K562 (cell line): ENCODE data around the gene SPAG4. TPM values are rescaled to one million over a fixed set of nuclear protein-coding genes. Genes with fewer than 3 reads are reported as not detected.

Experiments
- ARHGAP35 ChIP-seq: fragments of 450-650 bp; IDR thresholded peaks from 2 replicates; pipeline ENCODE4 v1.6.1; 2018; ENCODE audit not compliant: partially characterized antibody
- ATF7 ChIP-seq: fragments of 450-650 bp; IDR thresholded peaks from 2 replicates; pipeline ENCODE4 v1.7.1; 2014; ENCODE audit warnings: mild to moderate bottlenecking, moderate library complexity
- BCOR ChIP-seq: fragments of 450-650 bp; IDR thresholded peaks from 2 replicates; pipeline ENCODE4 v1.6.1; 2016
- CBX3 ChIP-seq, 2 experiments: IDR thresholded peaks; 1 replicate in 1 of 2; 2 replicates in 1 of 2; pipeline ENCODE4 v1.6.1; 2012; ENCODE audit warnings: inconsistent platforms in 2 of 2, low read length in 2 of 2, borderline replicate concordance in 1 of 2, control low read depth in 1 of 2
- CEBPB ChIP-seq: fragments of 450-650 bp; IDR thresholded peaks from 2 replicates; pipeline ENCODE4 v1.6.1; 2016; ENCODE audit warnings: missing genetic modification characterization, missing compliant biosample characterization
- FOXA3 ChIP-seq, 2 experiments: fragments of 450-650 bp in 1 of 2; sonication (generic) in 1 of 2; formaldehyde crosslinking; IDR thresholded peaks in 1 of 2; conservative IDR thresholded peaks in 1 of 2; 2 replicates each; pipeline versions ENCODE4 v1.4.0 to v1.8.0; 2020 to 2022; ENCODE audit warnings: mild to moderate bottlenecking in 2 of 2, missing genetic modification reagents in 1 of 2
- KHSRP ChIP-seq: fragments of 450-650 bp; IDR thresholded peaks from 2 replicates; pipeline ENCODE4 v1.6.1; 2017
- L3MBTL2 ChIP-seq: fragments of 450-650 bp; IDR thresholded peaks from 2 replicates; pipeline ENCODE4 v1.6.1; 2016; ENCODE audit warnings: mild to moderate bottlenecking, moderate library complexity
- MEF2D ChIP-seq: conservative IDR thresholded peaks from 2 replicates; pipeline ENCODE4 v1.6.1; 2016; ENCODE audit warnings: low read depth, missing genetic modification characterization, missing compliant biosample characterization
- MTA1 ChIP-seq: fragments of 450-650 bp; IDR thresholded peaks from 2 replicates; pipeline ENCODE4 v1.6.1; 2017; ENCODE audit warnings: borderline replicate concordance
- NFYB ChIP-seq: IDR thresholded peaks from 2 replicates; pipeline ENCODE4 v1.6.1; 2011; ENCODE audit warnings: mild to moderate bottlenecking, moderate library complexity; ENCODE audit not compliant: insufficient read length; ENCODE audit errors: extremely low read depth
- PHF20 ChIP-seq: fragments of 450-650 bp; IDR thresholded peaks from 2 replicates; pipeline ENCODE4 v1.6.1; 2018; ENCODE audit not compliant: partially characterized antibody
- POLR3G ChIP-seq: IDR thresholded peaks from 2 replicates; pipeline ENCODE4 v1.6.1; 2011; ENCODE audit not compliant: insufficient read length, insufficient replicate concordance; ENCODE audit errors: extremely low read depth
- SMAD3 ChIP-seq: fragments of 450-650 bp; formaldehyde crosslinking; conservative IDR thresholded peaks from 2 replicates; pipeline ENCODE4 v1.4.0; 2020; ENCODE audit warnings: mild to moderate bottlenecking
- TGIF2 ChIP-seq: sonication (generic); formaldehyde crosslinking; IDR thresholded peaks from 2 replicates; pipeline ENCODE4 v1.8.1; 2022; ENCODE audit warnings: mild to moderate bottlenecking, missing genetic modification reagents, moderate library complexity
- TRIM24 ChIP-seq, 2 experiments: fragments of 450-650 bp; IDR thresholded peaks; 2 replicates each; pipeline ENCODE4 v1.6.1; 2016
- ZNF239 ChIP-seq: fragments of 250-450 bp; sonication (Bioruptor Pico); IDR thresholded peaks from 2 replicates; pipeline ENCODE4 v1.4.0; 2020; ENCODE audit warnings: mild to moderate bottlenecking
- ZNF395 ChIP-seq: fragments of 200-800 bp; sonication (Bioruptor generic); IDR thresholded peaks from 2 replicates; pipeline ENCODE4 v1.6.1; 2017; ENCODE audit warnings: missing genetic modification characterization, missing compliant biosample characterization
- ZNF780A ChIP-seq: fragments of 250-450 bp; sonication (Bioruptor Pico); IDR thresholded peaks from 2 replicates; pipeline ENCODE4 v1.5.0; 2021; ENCODE audit warnings: mild to moderate bottlenecking
- polyA plus RNA-seq, 8 experiments: library from polyadenylated mRNA; depleted of rRNA in 4 of 8; stranded (reverse) in 5 of 8; unstranded in 3 of 8; fragments of >200 nt; fragmentation: Nextera tagmentation in 2 of 8; fragmentation: Illumina TruSeq in 1 of 8; extraction: Ambion mirVana in 2 of 8; extraction: Trizol in 1 of 8; gene quantifications; 2 replicates each; pipeline versions ENCODE4 v1.2.1 to v1.2.3, GENCODE V29; 2011 to 2014; ENCODE audit warnings: inconsistent platforms in 1 of 8, missing spikeins in 1 of 8
- total RNA-seq, 7 experiments: library from RNA; depleted of rRNA in 6 of 7; stranded (reverse); fragments of >200 nt in 6 of 7; fragmentation: Illumina TruSeq in 2 of 7; extraction: Trizol in 2 of 7; gene quantifications; 2 replicates each; pipeline versions ENCODE4 v1.2.1 to v1.2.3, GENCODE V29; 2011 to 2021; ENCODE audit warnings: low replicate concordance in 1 of 7
- TF ChIP-seq, protein P1 (sequence below): fragments of 450-650 bp; formaldehyde crosslinking; IDR thresholded peaks from 2 replicates; pipeline ENCODE4 v1.4.0; 2022; ENCODE audit warnings: mild to moderate bottlenecking, moderate library complexity
- TF ChIP-seq, protein P2 (sequence below): fragments of 150-350 bp; IDR thresholded peaks from 2 replicates; pipeline ENCODE4 v1.6.1; 2014; ENCODE audit warnings: low read depth, mild to moderate bottlenecking, low read length, borderline replicate concordance

SPAG4 gene
- total and polyA plus RNA-seq, 9 of the 15 experiments (the other 6 are each of a cell fraction or from before 2014, with no cell fraction given): 1.6 to 11.4 (median 4.6) TPM

- TF ChIP-seq ZNF780A (CRISPR knock-in tag): no peak
- TF ChIP-seq, protein P1, sequence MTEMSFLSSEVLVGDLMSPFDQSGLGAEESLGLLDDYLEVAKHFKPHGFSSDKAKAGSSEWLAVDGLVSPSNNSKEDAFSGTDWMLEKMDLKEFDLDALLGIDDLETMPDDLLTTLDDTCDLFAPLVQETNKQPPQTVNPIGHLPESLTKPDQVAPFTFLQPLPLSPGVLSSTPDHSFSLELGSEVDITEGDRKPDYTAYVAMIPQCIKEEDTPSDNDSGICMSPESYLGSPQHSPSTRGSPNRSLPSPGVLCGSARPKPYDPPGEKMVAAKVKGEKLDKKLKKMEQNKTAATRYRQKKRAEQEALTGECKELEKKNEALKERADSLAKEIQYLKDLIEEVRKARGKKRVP (CRISPR knock-in tag): no peak
- no peak for TF ChIP-seq MTA1
- no peak for TF ChIP-seq PHF20
- TF ChIP-seq TGIF2 (CRISPR knock-in tag): no peak
- no peak for TF ChIP-seq CBX3 (IDR thresholded peaks at IDR 0.05; ENCODE audit: borderline replicate concordance in 1 of 2, low read length in 2 of 2)
- no peak for TF ChIP-seq ARHGAP35
- TF ChIP-seq L3MBTL2: peak; percentile 38; the same call in 1 of the 2 replicates
- no peak for TF ChIP-seq FOXA3 (CRISPR knock-in tag; conservative IDR thresholded peaks at IDR 0.05 in 1 of 2, IDR thresholded peaks at IDR 0.05 in 1 of 2)
- TF ChIP-seq POLR3G: no peak
- TF ChIP-seq TRIM24 (IDR thresholded peaks at IDR 0.05): no peak
- TF ChIP-seq BCOR: no peak
- no peak for TF ChIP-seq NFYB
- no peak for TF ChIP-seq KHSRP
- TF ChIP-seq, protein P2, sequence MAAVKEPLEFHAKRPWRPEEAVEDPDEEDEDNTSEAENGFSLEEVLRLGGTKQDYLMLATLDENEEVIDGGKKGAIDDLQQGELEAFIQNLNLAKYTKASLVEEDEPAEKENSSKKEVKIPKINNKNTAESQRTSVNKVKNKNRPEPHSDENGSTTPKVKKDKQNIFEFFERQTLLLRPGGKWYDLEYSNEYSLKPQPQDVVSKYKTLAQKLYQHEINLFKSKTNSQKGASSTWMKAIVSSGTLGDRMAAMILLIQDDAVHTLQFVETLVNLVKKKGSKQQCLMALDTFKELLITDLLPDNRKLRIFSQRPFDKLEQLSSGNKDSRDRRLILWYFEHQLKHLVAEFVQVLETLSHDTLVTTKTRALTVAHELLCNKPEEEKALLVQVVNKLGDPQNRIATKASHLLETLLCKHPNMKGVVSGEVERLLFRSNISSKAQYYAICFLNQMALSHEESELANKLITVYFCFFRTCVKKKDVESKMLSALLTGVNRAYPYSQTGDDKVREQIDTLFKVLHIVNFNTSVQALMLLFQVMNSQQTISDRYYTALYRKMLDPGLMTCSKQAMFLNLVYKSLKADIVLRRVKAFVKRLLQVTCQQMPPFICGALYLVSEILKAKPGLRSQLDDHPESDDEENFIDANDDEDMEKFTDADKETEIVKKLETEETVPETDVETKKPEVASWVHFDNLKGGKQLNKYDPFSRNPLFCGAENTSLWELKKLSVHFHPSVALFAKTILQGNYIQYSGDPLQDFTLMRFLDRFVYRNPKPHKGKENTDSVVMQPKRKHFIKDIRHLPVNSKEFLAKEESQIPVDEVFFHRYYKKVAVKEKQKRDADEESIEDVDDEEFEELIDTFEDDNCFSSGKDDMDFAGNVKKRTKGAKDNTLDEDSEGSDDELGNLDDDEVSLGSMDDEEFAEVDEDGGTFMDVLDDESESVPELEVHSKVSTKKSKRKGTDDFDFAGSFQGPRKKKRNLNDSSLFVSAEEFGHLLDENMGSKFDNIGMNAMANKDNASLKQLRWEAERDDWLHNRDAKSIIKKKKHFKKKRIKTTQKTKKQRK: no peak
- TF ChIP-seq ZNF395 (CRISPR knock-in tag): no peak
- TF ChIP-seq SMAD3 (CRISPR knock-in tag): no peak
- TF ChIP-seq ZNF239 (CRISPR knock-in tag): no peak
- TF ChIP-seq MEF2D: no peak
- TF ChIP-seq ATF7: no peak
- TF ChIP-seq CEBPB (tag): no peak
These were observed 48.2 kb downstream of the SPAG4 start (continued) for GRCh38 chr20:35663516-35664465.
